Measurements from ENCODE around the gene WDR18.

DNA sequence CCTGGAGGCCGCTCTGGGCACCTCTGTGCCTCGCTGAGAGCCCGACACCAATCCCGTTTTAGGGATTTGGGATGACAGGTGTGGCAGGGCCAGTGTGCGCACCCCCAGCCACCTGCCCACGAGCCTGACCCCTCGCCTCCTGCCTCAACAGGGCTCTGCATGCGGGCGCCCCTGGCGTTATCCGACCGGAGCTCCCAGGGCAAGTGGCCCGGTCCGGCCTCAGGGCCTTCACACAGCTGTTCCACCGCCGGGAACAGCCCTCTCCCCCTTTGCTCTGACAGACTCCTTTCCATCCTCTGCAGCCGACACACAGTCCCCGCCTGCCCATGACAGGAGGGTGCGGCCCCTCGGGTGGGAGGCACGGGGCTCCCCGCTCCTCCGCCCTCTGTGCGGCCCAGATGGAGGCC lies 7.1 kb upstream of the WDR18 start:
- TF ChIP-seq, protein P1, sequence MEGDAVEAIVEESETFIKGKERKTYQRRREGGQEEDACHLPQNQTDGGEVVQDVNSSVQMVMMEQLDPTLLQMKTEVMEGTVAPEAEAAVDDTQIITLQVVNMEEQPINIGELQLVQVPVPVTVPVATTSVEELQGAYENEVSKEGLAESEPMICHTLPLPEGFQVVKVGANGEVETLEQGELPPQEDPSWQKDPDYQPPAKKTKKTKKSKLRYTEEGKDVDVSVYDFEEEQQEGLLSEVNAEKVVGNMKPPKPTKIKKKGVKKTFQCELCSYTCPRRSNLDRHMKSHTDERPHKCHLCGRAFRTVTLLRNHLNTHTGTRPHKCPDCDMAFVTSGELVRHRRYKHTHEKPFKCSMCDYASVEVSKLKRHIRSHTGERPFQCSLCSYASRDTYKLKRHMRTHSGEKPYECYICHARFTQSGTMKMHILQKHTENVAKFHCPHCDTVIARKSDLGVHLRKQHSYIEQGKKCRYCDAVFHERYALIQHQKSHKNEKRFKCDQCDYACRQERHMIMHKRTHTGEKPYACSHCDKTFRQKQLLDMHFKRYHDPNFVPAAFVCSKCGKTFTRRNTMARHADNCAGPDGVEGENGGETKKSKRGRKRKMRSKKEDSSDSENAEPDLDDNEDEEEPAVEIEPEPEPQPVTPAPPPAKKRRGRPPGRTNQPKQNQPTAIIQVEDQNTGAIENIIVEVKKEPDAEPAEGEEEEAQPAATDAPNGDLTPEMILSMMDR (IDR thresholded peaks at IDR 0.05; ENCODE audit: low read length), result no peak
- TF ChIP-seq EZH2phosphoT487 (IDR thresholded peaks at IDR 0.05; ENCODE audit: low read length) (no peak), EZH2 (optimal IDR thresholded peaks at IDR 0.05; ENCODE audit: low read depth, low read length) (no peak)

Measured in MM.1S (cell line).